Right lung (tissue), 5 donors: ENCODE measurements around the gene GALNT17. TPM values are rescaled to one million over a fixed set of nuclear protein-coding genes. Genes with fewer than 3 reads are reported as not detected.

Experiments
- DNase-seq, 2 donors: peaks; one replicate each; pipeline ENCODE4 v3.0.0-alpha.2; 2013
- polyA plus RNA-seq, 5 donors: library from polyadenylated mRNA; unstranded; fragments of 120-200 nt; gene quantifications; one replicate each; pipeline versions ENCODE4 v1.2.1 to v1.2.3, GENCODE V29; 2013; ENCODE audit warnings: inconsistent platforms in 1 of 5, low replicate concordance in 1 of 5; ENCODE audit not compliant: insufficient read length in 5 of 5, insufficient read depth in 1 of 5

The GALNT17 gene
- polyA plus RNA-seq, 5 donors = 5.9 to 22.2 (median 10.7) TPM

- DNase-seq = peak; percentile 80 to 83
These were observed 551.2 kb downstream of the GALNT17 start for GRCh38 chr7:71682841-71683781.

GRCh38 chr7:71687286-71687685 lies 555.3 kb downstream of the GALNT17 start:
- peak; percentile 24 to 44 for DNase-seq

GRCh38 chr7:71687831-71688599 lies 556.1 kb downstream of the GALNT17 start:
- DNase-seq = no peak

GRCh38 chr7:71691538-71691937 lies 559.6 kb downstream of the GALNT17 start:
- no peak for DNase-seq

- peak in 1 of 2 donors; percentile 6 for DNase-seq
These were observed 562.7 kb downstream of the GALNT17 start for GRCh38 chr7:71694665-71695064.

GRCh38 chr7:71695186-71695585 lies 563.2 kb downstream of the GALNT17 start:
- no peak for DNase-seq

- DNase-seq = no peak
These were observed 564.6 kb downstream of the GALNT17 start for GRCh38 chr7:71696511-71696910.

GRCh38 chr7:71697400-71697799 lies 565.5 kb downstream of the GALNT17 start:
- DNase-seq = no peak

- no peak for DNase-seq
These were observed 573.3 kb downstream of the GALNT17 start for GRCh38 chr7:71705217-71705616.

- DNase-seq = no peak
These were observed 574.1 kb downstream of the GALNT17 start for GRCh38 chr7:71705901-71706596.

- no peak for DNase-seq
These were observed 574.6 kb downstream of the GALNT17 start for GRCh38 chr7:71706597-71706975.

GRCh38 chr7:71707041-71707440 lies 575.1 kb downstream of the GALNT17 start:
- no peak for DNase-seq

- DNase-seq = no peak
These were observed 576.8 kb downstream of the GALNT17 start for GRCh38 chr7:71708710-71709109.

- no peak for DNase-seq
These were observed 578.5 kb downstream of the GALNT17 start for GRCh38 chr7:71710442-71710841.

- no peak for DNase-seq
These were observed 580.8 kb downstream of the GALNT17 start for GRCh38 chr7:71712653-71713180.

- DNase-seq = no peak
These were observed 584.7 kb downstream of the GALNT17 start for GRCh38 chr7:71716690-71717089.

GRCh38 chr7:71718563-71718962 lies 586.6 kb downstream of the GALNT17 start:
- DNase-seq = no peak

- no peak for DNase-seq
These were observed 589.8 kb downstream of the GALNT17 start for GRCh38 chr7:71721742-71722141.

- no peak for DNase-seq
These were observed 591.9 kb downstream of the GALNT17 start for GRCh38 chr7:71723859-71724258.

- DNase-seq = no peak
These were observed 595.4 kb downstream of the GALNT17 start for GRCh38 chr7:71727347-71727746.

- peak; percentile 46 to 58 for DNase-seq
These were observed 599.8 kb downstream of the GALNT17 start for GRCh38 chr7:71731740-71732139.
